Regular cardiac myocyte (primary cell): ENCODE measurements around the gene WIZ. TPM values are rescaled to one million over a fixed set of nuclear protein-coding genes. Genes with fewer than 3 reads are reported as not detected.

ENCODE experiments used
- total RNA-seq: library from RNA; depleted of rRNA; stranded (reverse); fragments of >200 nt; gene quantifications from 2 replicates; pipeline ENCODE4 v1.2.3, GENCODE V29; 2014

WIZ gene, protein sequence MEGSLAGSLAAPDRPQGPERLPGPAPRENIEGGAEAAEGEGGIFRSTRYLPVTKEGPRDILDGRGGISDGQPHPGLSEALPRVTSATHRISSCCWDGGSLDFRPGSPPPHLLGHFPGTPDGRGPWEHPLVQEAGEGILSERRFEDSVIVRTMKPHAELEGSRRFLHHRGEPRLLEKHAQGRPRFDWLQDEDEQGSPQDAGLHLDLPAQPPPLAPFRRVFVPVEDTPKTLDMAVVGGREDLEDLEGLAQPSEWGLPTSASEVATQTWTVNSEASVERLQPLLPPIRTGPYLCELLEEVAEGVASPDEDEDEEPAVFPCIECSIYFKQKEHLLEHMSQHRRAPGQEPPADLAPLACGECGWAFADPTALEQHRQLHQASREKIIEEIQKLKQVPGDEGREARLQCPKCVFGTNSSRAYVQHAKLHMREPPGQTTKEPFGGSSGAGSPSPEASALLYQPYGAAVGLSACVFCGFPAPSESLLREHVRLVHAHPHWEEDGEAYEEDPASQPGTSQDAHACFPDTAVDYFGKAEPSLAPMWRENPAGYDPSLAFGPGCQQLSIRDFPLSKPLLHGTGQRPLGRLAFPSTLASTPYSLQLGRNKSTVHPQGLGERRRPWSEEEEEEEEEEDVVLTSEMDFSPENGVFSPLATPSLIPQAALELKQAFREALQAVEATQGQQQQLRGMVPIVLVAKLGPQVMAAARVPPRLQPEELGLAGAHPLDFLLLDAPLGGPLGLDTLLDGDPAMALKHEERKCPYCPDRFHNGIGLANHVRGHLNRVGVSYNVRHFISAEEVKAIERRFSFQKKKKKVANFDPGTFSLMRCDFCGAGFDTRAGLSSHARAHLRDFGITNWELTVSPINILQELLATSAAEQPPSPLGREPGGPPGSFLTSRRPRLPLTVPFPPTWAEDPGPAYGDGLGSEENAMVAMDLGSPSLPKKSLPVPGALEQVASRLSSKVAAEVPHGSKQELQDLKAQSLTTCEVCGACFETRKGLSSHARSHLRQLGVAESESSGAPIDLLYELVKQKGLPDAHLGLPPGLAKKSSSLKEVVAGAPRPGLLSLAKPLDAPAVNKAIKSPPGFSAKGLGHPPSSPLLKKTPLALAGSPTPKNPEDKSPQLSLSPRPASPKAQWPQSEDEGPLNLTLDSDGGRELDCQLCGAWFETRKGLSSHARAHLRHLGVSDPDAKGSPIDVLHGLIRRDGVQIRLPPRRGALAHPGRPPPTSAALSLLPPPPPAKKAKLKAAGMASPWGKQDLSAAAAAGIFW (N-terminal part only)
- 5.9 and 6.3 TPM in 2 replicates for total RNA-seq

GRCh38 chr19:15449620-15450527 lies at the start of gene WIZ:
WIZ (minus strand) TSS chr19:15449956; CDS start chr19:15448307, 1,649 bp downstream.

DNA sequence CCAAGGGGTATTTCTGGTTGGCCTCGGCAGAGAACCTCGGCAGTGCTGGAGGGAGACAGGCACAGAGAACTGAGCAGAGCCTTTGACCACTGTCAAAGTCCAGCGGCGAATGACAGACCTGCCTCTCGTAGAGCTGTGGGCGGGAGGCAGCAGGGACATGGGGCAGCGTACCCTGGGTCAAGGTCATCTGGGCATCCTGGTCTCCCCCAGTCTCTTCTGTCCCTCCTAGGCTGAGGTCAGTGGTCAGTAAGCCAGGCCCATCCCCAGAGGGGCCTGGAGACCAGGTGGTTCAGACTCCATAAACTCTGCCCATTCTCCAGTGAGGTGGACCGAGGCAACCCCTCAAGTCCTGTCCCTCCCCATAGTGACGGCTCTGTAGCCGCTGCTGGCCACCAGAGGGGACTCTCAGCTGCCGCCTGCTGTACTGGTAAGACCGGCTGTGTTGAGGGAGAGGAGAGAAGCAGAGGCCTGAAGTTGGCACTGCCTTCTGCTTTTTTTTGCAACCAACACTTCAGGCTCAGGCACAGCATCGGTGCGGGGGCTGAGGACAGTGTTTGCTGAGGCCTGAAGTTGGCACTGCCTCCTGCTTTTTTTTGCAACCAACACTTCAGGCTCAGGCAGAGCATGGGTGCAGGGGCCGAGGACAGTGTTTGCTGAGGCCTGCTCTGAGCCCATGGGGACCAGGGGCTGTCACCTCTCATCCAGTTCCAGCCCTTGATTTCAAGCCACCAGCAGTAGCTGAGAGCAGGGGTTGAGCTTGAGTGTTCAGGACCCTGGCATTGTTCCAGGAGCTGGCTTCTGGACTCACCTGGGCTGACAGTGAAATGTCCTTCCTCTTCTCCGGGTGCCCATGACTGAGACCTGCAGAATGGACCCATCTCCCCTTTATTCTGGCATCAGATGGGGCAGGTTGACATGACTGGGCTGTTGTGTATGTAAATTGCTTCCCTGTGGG lies 29.9 kb upstream of the WIZ start, which contains the start of gene PGLYRP2:
Gene PGLYRP2 (minus strand): TSS at position 111 of the 955 bp plus-strand sequence. CDS start 130 bp downstream, outside the sequence.

DNA sequence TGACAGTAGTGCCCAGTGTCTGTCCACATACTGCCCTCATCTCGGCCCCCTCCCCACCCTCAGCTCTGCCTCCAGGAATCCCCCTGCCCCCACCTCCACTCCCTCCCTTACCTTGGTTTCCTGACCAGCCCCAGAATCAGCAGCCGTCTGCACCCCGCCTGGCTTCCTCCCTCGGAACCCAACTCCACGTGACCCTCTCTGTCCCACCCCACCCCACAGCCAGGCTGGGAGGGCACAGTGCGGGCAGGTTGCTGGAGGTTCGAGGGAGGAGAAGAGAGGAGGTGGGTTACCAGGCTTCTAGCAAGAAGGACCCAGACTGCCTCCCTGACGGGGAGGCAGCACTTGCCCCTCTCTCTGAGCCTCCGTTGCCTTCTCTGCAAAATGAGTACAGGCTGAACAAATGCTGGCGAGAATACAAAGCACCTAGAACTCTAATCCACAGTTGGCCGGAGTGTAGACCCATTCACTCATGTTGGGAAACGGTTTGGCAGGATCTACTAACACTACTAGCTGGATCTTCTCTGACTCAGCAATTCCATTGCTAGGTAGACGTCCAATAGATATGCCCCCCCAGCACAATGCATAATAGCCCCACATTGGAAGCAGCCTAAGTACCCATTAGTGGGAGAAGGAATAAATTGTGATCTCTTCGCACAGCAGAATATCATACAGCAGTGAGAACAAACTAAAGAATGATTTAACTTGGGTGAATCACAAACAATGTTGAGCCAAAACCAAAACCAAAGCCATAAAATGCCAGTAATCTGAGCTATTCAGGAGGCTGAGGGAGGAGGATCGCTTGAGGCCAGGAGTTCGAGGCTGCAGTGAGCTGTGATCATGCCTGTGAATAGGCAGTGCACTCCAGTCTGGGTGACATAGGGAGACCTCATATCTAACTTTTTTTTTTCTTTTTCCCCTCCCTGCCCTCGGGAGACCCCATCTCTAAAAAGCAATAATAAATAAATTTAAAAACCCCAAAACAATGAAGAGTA lies 14.9 kb upstream of the WIZ start, which contains the start of gene RASAL3:
Gene RASAL3 (minus strand): TSS at position 151 of the 992 bp plus-strand sequence. CDS start 186 bp downstream, outside the sequence.

GRCh38 chr19:15418579-15419412 lies 31.0 kb downstream of the WIZ start, which contains the start of gene AKAP8L:
AKAP8L (minus strand) TSS chr19:15418988; CDS start chr19:15418923, 65 bp downstream.

DNA sequence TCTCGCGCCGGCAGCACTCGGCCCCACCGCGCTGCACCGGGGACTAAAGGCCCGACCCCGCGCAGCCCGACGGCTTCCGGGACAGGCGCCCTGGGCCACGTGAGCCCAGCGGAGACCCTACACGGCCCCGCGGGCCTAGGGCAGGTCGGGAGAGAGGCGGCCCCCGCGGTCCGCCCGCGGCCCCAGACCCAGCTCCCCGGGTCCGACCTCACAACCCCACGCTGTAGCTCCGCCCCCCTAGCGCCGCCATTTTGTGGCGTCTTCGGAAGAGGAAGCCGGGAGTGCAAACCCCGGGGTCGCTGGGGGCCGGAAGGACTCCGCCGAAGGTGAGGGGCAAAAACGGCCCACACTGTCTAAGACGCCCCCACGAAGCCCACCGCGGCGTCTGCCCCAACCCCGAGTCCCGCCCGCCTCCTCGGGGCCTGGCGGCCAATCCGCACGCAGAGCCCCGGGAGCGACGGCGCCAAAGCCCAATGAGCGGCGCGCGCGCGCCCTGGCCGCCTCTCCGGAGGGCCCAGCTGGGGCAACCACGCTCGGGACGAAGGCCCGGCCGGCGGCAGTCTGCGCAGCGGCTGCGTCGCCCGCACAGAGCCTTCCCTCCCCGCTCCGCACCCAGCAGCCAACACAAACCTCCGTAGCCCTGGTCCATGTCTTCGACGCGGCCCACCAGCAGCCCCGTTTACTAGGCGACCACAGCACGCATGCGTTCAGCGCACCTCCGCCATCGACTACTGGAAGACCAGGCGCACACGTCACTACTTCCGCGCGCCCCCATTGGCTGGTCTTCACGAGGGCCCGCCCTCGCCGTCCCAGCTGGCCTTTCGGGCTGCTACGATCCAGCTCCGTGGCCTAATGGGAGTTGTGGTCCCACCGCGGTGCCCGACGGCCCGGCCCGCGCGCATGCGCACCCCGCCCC lies 70.4 kb downstream of the WIZ start, which contains the start of gene AKAP8:
Gene AKAP8 (minus strand): TSS at position 705 of the 916 bp plus-strand sequence. CDS start 56 bp downstream, at position 649.

Other genes with a start within 250 kb of the WIZ start
- gene NOTCH3, start 249.0 kb downstream of the WIZ start, total RNA-seq: 151 and 182 TPM in 2 replicates
- gene EPHX3, start 217.5 kb downstream of the WIZ start, total RNA-seq: 0.19 TPM in 1 of 2 replicates, not detected in the other
- gene BRD4, start 117.4 kb downstream of the WIZ start, total RNA-seq: 9.9 and 10.4 TPM in 2 replicates
- 10.1 and 18.0 TPM in 2 replicates for gene AKAP8, start 70.2 kb downstream of the WIZ start, total RNA-seq
- 47.4 and 57.2 TPM in 2 replicates for gene AKAP8L, start 31.0 kb downstream of the WIZ start, total RNA-seq
- under 0.01 TPM in 2 replicates for gene RASAL3, start 14.6 kb upstream of the WIZ start, total RNA-seq
- not detected in 2 replicates for gene PGLYRP2, start 29.5 kb upstream of the WIZ start, total RNA-seq
- not detected in 2 replicates for gene CYP4F22, start 58.6 kb upstream of the WIZ start, total RNA-seq
- not detected in 2 replicates for gene CYP4F8, start 165.3 kb upstream of the WIZ start, total RNA-seq
- not detected in 2 replicates for gene CYP4F3, start 190.9 kb upstream of the WIZ start, total RNA-seq
- gene CYP4F12, start 223.1 kb upstream of the WIZ start, total RNA-seq: not detected in 2 replicates